Eye (tissue), 1 donor: ENCODE results near the gene ERI2.
A peak's percentile ranks its signal among the peaks of the same experiment; 100 is the strongest.
"Not testable (repeated sequence)": the region's sequence is repeated elsewhere in the genome, so short reads cannot be mapped to it uniquely, and the experiment has no call there.

Experiments used
- DNase-seq: peaks from one replicate; pipeline ENCODE4 v3.0.0-alpha.2; 2015

ERI2 gene

DNA sequence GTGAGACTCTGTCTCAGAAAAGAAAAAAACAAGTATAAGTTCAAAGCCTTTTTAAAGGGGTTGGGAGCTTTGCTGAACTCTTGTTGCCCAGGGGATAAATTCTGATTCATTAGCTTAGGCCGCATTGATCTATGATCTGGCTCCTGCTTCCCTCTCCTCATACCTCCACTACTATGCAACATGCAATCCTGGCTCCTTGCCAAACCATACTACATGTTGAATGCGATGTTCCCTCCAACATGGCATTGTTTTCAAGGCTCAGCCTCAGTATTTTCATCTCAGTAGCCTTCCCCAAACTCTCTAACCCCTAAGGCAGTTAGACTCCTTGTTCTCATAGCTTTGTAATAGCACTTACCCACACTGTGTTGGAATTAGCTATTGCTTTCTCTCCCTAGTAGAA lies 6.2 kb upstream of the ERI2 start:
- DNase-seq: no peak

GRCh38 chr16:20811889-20812439 lies 5.7 kb upstream of the ERI2 start:
- no peak for DNase-seq

DNA sequence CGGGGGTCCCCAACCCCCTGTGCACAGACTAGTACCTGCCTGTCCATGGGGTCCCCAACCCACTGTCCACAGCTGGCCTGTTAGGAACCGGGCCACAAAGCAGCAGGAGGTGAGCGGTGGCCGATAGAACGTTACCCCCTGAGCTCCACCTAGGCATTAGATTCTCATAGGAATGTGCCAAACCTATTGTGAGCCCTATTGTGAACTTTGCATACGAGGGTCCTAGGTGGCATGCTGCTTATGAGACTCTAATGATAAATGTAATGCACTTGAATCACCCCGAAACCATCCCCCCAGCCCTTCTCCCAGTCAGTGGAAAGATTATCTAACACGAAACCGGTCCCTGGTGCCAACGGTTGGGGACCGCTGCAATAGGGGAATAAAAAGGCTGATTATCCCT lies 1.6 kb upstream of the ERI2 start:
- no peak for DNase-seq

GRCh38 chr16:20805684-20806167 lies 546 bp downstream of the ERI2 start:
- peak; percentile 9 for DNase-seq

- no peak for DNase-seq
Measured at GRCh38 chr16:20803561-20804214, 2.6 kb downstream of the ERI2 start.

GRCh38 chr16:20803192-20803560 lies 3.1 kb downstream of the ERI2 start:
- no peak for DNase-seq

GRCh38 chr16:20801278-20801677 lies 5.0 kb downstream of the ERI2 start:
- DNase-seq: no peak

- peak; percentile 21 for DNase-seq
Measured at GRCh38 chr16:20799599-20799998, 6.7 kb downstream of the ERI2 start.

GRCh38 chr16:20798364-20798763 lies 7.9 kb downstream of the ERI2 start:
- DNase-seq: no peak

DNA sequence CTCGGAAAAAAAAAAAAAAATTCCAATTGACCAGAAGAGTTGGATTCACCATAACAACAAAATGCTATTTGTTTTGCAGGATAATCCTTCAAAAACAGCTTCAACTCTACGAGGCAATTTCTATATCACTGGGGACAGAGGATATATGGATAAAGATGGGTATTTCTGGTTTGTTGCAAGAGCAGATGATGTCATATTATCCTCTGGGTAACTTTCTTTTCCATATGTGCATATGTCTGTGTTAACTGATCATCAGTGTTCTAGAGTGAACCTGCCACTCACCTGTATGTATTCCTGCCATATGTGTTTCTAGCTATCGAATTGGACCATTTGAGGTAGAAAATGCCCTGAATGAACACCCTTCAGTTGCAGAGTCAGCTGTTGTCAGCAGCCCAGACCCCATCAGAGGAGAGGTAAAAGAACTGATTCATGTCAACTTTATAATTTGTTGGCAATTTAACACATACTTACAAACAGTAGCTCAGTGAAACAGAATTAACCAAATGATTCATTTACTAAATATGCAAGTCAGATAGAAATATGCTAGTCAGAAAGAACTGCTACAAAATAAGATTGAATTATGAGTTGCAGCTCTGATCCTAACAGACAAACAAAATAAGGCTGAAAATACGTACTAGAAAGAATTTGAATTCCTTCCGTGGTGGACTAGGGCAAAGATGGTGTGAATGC lies 14.2 kb downstream of the ERI2 start:
- DNase-seq: no peak

DNA sequence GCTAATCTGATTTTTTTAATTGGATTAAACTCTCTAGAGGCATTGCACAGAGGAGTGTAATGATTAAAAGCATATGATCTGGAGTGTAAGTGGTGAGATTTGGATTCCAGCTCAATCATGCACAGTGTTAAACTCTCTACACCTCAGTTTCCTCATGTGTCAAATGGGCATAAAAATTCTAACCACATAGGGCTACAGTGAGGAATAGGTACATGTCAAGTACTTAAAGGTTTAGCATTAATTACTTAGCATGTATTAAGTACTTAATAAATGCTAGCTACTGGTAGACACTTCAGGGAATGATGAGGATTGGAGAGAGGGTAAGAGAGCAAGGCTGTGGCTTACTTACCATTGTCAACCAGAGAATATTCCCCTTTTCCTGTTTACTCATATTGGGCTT lies 17.1 kb downstream of the ERI2 start:
- no peak for DNase-seq

DNA sequence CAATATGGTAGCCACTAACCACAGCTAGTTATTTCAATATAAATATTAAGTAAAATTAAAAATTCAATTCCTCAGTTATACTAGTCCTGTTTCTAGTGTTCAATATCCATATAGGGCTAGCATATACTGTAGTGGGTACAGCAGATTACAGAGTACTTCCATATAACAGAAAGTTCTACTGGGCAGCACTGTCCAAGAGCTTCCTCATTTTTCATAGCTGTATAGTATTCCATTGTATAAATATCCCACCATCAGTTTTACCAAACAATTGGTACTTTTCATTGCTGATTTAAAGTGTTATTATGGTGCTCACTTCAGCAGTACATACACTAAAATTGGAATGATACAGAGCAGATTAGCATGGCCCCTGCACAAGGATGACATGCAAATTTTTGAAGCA lies 22.1 kb downstream of the ERI2 start:
- no peak for DNase-seq

DNA sequence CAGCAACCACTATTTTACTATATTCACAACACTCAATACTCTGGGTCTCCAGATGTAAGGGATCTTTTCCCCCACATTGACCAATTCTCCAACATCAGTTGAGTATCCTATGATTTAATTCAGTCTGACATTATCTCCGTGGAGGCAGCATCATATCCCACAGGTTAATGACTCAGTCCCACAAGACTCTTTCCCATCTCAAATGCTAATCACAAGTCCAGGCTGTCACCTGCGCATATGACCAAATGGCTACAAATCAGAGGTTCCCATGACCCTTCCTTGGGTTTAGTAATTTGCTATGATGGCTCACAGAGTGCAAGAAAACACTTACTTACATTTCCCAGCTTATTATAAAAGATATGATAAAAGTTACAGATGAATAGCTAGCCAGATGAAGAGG lies 23.8 kb downstream of the ERI2 start:
- no peak for DNase-seq

- no peak for DNase-seq
Measured at GRCh38 chr16:20781697-20782096, 24.6 kb downstream of the ERI2 start.

- DNase-seq: peak; percentile 15
Measured at GRCh38 chr16:20774703-20775362, 31.4 kb downstream of the ERI2 start.

GRCh38 chr16:20773679-20774078 lies 32.6 kb downstream of the ERI2 start:
- DNase-seq: no peak

DNA sequence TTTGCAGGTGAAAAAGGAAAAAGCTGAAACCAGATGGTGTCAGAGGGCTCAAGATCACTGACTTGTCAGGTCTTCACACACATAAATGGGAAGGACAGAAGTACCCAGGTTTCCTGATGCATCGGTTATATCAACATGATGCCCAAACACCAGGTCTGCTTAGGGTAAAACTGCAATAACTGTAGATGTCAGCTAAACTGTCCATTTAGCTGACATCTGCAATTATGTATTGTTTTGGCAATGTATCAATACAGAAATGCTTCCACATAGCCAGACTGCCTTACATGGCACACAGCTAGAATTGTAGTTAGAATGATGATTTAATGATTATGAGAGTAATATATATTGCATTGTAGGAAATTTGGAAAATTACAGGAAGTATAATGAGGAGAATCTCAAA lies 37.5 kb downstream of the ERI2 start:
- DNase-seq: no peak

GRCh38 chr16:20768121-20768520 lies 38.2 kb downstream of the ERI2 start:
- DNase-seq: no peak

GRCh38 chr16:20767577-20767976 lies 38.7 kb downstream of the ERI2 start:
- no peak for DNase-seq

DNA sequence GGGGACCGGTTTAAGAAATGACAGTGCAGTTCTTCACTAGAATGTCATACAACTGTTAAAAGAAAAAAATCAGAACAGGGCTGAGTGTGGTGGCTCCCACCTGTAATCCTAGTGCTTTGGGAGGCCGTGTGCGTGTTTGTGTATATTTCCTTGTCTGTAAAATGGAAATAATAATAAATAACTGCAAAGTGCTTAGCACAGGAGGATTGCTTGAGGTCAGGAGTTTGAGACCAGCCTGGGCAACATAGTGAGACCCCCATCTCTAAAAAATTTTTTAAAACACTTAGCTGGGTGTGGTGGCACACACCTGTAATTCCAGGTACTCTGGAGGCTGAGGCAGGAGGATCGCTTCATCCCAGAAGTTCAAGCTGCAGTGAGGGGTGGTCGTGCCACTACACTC lies 40.0 kb downstream of the ERI2 start:
- DNase-seq: no peak

- no peak for DNase-seq
Measured at GRCh38 chr16:20765732-20766131, 40.5 kb downstream of the ERI2 start.

- DNase-seq: not testable (repeated sequence)
Measured at GRCh38 chr16:20764448-20764847, 41.8 kb downstream of the ERI2 start.

DNA sequence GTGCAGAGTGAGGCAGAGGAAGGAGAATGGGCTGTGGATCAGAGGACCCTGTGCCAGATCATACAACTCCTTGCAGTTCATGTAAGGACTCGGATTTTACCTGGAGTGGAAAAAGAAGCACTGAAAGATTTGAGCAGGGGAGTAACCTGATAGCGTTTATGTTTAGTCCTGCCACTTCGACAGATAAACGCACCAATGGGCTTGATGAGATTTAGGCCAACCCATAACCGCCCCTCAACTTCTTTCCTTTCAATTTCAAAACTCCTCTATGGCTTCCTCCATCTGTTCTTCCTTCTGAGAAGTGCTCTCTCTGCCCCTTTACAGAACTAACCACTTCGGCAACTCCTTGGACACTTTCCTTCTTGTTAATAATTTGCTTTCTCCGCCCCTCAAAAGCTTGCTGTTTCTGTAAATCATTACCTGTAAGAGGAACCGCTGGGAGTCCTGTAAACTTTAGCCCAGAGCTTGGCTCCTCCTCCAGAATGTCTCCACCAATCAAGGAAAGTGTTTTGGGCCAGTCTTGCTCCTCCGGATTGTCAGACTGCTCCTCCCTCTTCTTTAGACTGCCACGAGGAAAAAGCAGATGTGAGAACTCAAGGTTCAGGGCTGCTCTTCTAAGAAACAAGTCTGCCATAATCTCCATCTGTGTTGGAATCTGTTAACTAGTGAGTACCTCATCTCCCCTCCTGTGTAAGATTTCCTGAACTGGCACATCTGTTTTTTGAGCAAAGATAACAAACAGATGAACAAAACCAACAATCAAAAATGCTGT lies 42.6 kb downstream of the ERI2 start, which contains the start of gene ACSM3:
Gene ACSM3 (plus strand): TSS at position 554 of the 772 bp plus-strand sequence. CDS start 6,021 bp downstream, outside the sequence.
- peak; percentile 62 for DNase-seq
